Fibroblast of skin of right quadriceps (primary cell): Measurements from ENCODE around the gene XPA.

ENCODE experiments used
- DNase-seq: peaks from one replicate; pipeline ENCODE4 v3.0.0-alpha.2; 2013

The XPA gene

DNA sequence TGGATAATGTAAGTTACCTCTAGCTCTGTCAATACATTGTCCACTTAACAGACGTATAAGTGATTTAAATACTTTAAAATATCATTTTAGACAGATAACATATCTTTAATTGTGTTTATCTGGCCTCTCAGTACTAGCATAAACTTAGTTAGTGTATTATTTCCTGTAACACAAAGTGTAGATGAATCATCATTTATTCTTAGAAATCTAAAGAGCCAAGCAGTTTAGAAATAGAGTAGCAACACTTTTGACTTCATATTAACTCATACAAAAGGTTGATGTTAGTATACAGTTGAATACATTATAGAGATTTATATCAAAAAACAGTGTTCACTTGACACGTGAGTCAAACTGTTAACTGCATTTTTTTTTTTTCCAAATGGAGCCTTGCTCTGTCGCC is 45.5 kb downstream of the XPA start:
- no peak for DNase-seq

DNA sequence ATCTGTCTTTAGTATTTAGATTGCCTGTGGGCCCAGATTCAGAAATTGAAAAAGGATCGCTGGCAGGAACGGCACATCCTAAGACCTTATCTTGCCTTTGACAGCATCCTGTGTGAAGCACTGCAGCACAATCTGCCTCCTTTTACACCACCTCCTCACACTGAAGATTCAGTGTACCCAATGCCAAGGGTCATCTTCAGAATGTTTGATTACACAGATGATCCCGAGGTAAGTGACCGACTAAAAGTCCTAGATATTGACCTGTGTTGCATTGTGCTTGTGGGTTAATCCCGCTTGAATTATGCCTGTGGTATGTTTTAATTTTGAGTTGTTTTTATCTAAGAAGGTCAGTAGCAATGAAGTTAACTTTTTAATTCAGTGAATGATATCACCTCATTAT is 49.1 kb downstream of the XPA start:
- DNase-seq = no peak

GRCh38 chr9:97645720-97646119 is 51.4 kb downstream of the XPA start:
- DNase-seq = no peak

DNA sequence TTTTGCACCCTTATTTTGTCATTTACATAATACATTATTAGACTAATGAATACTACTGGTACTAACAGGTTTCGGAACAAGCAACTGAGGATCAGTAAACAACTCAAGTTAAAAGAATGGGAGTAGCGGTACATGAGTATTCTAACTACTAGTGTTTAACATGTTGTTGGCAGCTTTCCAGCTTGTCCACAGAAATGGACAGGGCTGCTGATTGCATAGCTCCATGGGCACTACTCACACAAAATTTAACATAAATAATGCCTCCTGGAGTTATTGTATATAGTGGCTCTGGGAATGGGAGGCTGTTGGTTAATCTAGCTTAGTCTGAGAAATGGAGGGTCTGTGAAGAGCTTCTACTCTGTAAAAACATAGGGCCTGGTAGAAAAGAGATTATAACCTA is 56.8 kb downstream of the XPA start:
- DNase-seq = no peak

DNA sequence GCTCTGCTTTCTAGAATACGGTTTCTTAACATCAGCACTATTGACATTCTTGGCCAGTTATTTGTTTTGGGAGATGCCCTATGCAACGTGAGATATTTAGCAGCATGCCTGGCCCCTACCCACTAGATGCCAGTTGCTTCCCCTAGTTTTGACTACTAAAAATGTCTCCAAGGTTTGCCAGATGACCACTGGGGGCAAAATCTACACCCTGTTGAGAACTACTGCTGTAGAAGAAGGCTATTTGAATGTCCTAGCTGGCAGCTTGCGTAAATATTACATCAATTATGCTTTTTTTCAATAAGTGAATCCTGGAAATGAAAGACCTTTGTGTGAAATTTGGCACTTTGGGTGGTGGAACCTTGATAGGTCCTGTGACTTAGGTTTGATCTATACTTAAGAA is 58.5 kb downstream of the XPA start:
- no peak for DNase-seq

GRCh38 chr9:97636903-97637302 is 60.2 kb downstream of the XPA start:
- no peak for DNase-seq

- DNase-seq = no peak
Measured at GRCh38 chr9:97635026-97635425, 62.1 kb downstream of the XPA start.

- no peak for DNase-seq
Measured at GRCh38 chr9:97633859-97634490, 63.2 kb downstream of the XPA start.

- DNase-seq = peak; percentile 99
Measured at GRCh38 chr9:97632985-97633858, 63.9 kb downstream of the XPA start, which contains the start of the genes NCBP1 and TSTD2. NCBP1 (plus strand) TSS chr9:97633821; CDS start chr9:97633882, 61 bp downstream. TSTD2 (minus strand) TSS chr9:97633368; CDS start chr9:97627562, 5,806 bp downstream.

DNA sequence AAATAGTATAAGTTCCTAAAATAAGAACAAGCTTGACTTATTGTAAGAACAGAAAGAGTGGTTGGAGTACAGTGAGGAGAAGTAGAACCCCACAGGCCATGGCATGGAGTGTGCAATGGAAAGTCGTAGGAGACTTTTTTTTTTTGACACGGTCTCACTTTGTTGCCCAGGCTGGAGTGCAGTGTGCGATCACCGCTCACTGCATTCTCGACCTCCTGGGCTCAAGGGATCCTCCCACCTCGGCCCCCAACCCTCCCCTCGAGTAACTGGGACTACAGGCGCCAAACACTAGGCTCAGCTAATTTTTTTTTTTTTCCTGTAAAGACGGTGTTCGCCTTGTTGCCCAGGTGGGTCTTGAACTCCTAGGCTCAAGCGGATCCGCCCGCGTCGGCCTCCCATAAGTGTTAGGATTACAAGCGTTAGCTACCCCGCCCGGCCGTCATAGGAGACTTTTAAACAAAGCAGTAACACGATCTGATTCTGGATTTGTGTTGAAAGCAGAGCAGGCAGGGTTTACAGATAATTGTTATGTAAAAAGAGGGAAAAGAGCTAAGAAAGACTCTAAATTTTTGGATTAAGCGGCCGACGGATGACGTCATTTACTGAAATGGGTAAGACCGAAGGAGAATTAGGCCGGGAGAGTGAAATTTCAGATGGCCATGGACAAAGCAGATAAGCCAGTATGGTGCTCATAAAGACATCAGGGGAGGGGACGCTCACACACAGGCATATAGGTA is 64.7 kb downstream of the XPA start:
- peak; percentile 82 for DNase-seq

GRCh38 chr9:97630591-97630990 is 66.5 kb downstream of the XPA start:
- no peak for DNase-seq

- no peak for DNase-seq
Measured at GRCh38 chr9:97629156-97629555, 68.0 kb downstream of the XPA start.

- DNase-seq = no peak
Measured at GRCh38 chr9:97628668-97629067, 68.5 kb downstream of the XPA start.

DNA sequence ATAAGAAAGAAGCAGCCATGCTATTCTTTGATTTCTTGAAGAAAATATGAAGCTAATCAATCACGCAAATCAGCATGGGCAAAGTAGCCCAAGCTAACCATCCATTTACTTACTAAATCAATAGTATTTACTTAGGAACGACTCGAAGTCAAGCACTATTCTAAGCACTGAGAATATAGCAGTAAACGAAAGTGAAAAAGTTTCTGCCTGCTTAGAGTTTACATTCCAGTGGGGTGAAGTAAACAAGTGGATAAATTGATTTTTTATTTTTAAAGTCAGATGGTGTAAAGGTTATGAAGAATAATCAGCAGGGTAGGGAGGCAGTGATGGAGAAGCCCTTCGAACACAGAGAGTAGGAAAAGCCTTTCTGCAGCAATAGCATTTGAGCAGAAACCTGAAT is 69.5 kb downstream of the XPA start:
- DNase-seq = no peak

DNA sequence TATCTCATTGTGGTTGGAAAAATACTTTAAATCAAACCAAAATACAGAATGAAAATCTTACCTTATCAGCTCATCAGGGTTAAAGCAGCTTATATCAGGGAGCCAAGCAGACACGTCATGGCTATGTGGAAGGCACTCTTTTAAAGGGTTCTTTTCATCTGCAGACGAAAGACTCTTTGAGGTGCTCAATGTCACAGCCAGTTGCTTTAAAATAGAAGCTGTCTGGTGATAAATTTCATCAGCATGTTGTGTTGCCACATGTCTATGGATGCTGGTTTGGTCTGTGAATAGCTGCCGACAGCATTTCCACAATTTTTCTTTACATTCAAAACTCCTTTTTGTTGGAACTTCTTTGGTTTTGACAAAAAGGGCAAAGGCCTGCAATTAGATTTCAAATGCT is 71.5 kb downstream of the XPA start:
- DNase-seq = no peak
